Activated gamma-delta T cell treated with Interleukin-2 at 50 U/mL for 16 hours (primary cell): ENCODE results near the gene CRADD.
A peak's percentile ranks its signal among the peaks of the same experiment; 100 is the strongest.
"Not testable (repeated sequence)": the region's sequence is repeated elsewhere in the genome, so short reads cannot be mapped to it uniquely, and the experiment has no call there.

Experiments used
- DNase-seq: peaks from one replicate; pipeline ENCODE4 v3.0.0-alpha.2; 2020

CRADD gene

DNA sequence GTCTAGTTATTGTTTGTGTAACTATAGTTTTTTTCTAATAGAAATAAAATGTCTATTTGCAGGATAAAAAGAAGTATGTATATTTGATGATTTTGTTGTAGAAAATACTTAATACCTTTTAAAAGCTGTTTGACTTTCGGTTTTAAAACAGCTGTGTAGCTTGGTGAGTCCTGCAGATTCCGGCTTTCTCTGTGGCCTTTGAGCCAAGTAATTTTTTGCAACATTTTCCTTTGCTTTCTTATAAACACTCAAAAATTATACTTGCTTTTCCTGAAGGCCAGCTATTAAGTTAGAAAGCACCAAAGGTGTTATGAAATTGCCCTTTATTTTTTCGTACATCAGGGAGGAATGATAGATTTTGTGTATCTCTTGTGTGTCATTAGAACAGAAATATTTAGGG lies 63.6 kb downstream of the CRADD start:
- no peak for DNase-seq

DNA sequence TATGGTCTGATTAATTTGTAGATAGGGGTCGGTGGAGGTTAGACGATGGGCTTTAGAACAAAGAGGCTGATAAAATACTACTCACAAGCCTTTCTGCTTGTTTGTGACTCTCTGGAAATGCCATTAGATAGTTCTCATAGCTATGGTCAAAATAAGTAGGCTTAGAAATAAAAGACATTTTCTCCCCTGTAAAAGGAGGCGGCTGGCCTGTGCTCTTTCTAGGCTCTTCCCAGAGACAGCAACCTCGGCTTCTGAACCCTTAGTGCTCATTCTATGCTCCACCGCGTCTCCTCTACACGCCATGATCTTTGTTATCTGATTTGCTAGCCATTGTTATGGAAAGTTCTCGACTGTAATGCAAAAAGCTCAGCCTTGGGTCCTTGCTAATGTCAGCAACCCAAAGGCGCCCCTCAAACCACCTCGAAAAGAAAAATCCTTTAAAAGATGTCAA lies 64.5 kb downstream of the CRADD start:
- no peak for DNase-seq

DNA sequence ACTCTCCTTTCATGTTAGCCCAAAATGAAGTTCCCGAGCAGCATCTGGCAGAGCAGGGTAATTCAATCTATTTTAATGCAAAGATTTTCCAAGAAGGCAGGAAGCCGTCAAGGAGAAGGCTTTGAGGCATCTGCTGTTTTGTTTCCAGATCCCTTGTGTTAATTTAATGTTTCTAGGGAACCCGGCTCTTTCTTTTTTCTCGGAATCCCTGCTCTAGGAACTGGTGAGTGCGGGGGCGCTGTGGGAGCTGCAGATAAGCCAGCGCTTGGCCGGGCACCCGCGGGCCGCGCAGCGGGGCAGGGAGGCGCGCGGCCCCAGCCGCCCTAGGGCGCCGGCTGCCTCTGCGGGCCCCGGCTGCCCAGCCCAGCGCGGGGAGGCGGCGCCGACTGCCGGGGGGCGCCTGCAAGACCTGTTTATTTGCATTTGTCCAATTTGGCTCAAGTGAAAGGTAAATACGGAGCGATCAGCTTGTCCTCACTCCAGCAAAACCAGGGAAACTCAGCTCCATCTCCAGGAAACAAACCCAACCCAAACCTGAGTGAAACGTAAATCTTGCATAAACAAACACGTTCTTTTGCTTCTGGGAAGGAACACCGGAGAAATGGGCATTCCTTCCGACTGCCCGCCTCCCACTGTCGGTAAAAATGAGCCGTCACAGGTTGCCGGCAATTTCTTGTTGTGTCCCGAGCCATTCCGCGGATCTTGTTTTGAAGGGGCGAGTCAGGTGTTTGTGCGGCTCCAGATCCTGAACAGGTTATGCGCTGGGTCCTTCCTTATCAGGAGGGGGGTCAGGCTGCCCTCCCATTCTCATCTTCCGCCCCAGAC lies 65.1 kb downstream of the CRADD start:
- DNase-seq: peak; percentile 17

DNA sequence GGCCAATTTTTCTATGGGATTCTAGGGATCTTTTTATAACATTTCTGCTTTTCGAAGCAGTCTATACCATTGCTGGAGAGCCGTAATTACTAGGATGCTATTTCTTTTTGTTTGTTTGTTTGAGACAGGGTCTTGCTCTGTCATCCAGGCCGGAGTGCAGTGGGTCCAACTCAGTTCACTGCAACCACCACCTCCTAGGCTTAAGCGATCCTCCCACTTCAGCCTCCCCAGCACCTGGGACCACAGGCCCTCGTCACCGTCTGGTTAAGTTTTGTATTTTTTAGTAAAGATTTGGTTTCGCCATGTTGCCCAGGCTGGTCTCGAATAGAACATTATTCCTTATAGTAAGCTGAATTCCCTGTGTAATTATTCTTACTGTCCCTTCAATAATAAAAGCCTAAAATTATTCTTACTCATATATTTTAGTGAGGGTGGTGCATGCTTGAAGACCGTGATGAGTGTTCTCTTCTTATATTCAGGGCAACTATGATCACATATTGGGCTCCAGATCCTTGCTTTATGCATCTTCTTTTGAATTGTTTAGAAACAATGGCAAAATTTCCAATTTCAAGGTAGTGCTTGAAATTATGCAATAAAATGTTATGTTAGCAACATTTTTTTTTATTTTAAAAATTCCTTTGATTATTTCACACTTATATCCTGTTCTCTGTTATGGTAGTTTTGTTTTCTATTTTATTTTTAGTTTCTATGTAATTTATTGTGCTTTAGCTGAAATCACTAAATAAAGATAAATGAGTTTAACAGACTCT lies 66.2 kb downstream of the CRADD start:
- no peak for DNase-seq

DNA sequence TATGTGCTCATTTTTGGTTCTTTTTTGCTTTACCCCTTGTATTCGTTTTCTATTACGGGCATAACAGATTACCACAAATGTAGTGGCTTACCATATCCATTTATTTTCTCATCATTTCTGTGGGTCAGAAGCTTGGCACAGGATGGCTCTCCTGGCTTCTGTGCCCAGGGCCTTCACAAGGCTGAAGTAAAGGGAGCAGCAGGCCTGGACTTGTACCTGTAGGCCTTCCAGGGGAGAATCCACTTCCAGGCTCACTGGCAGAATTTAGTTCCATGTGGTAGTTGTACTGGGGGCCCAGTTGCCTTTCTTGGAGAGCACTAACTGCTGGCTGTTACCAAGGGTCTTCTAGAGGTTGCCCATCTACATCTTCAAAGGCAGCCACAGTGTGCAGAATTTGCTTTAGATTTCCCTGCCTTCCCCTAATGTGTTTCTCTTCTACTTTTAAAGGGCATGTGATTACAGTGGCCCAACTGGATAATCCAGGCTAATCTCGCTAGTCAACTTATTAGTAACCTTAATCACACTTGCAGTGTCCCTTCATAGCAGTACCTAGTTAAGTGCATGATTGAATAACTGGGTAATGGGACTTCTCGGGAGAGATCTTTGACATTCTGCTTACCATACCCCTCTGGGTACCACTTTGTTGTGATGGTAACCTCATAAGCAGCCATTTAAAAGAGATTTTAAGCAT lies 67.0 kb downstream of the CRADD start:
- no peak for DNase-seq

DNA sequence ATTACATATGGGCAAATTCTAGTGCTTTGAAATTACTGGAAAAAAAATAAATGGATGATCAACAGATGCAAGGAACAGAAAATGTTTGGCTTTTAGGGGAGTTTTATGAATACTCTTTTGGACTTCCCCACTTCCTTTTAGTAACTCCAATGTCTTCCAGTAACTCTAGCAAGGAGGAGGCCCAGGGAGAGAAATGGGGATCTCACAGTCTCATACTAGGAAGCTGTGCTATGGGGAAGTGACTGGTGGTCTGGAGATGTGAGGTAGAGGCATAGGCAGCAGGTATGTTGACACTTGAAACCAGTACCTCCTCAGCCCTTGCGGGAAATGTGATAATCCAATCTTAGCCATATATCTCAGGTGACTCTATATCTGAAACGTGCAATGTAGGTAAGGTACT lies 68.1 kb downstream of the CRADD start:
- no peak for DNase-seq

DNA sequence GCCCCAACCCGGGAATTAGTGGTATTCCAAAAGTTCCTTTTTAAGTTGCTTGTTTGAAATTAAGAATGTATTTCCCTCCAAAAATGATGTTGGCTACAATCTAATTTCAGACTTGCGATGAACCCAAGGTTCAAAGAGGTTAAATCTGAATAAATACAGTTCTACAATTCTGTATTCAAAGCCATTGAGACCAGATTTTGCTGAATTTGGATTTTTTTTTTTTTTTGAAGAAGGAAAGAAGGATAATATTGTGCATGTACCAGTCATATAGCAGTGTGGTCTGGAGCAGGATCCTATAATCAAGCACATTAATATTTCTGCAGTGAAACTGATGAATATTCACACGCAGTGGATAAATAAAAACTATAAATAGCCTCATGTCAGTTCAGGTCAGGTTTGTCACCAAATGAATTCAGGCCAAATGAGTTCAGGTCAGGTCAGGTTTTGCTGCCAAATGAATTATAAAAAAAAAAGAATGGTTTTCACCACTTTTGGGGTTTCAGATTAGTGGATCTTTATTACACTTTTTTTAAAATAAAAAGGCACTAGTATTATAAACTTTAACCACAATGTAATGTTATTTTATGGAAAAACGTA lies 69.5 kb downstream of the CRADD start:
- DNase-seq: no peak

DNA sequence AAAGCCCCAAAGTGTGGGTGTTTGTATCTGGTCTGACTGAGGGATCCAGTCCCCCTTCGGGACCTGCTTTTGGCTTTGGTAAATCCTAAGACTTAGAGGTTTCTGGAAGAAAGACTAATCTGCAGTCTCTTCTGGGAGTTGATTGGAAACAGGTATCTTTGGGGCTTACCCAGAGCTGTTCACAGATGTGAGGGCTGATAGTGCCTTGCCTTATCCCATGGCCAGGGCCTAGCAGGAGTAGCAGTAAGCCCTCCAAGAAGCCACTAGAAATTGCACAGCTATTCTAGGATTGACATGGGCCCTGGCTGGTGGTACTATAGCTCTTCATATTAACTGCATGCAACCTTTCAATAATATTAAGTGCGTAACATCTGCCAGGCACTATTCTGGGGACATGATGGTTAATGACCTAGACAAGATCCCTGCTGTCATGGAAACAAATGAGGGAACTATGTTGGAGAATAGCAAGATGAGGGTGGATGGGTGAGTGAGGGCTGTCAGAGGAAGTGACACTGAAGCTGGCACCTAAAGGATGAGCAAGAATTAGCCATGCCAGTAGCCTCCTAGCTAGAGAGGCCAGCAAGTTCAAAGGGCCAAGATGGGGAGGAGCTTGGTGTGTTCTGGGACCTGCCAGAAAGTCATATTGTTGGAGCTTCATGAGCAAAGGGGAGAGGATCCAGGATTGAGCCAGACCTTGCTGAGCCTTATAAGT lies 71.7 kb downstream of the CRADD start:
- no peak for DNase-seq

DNA sequence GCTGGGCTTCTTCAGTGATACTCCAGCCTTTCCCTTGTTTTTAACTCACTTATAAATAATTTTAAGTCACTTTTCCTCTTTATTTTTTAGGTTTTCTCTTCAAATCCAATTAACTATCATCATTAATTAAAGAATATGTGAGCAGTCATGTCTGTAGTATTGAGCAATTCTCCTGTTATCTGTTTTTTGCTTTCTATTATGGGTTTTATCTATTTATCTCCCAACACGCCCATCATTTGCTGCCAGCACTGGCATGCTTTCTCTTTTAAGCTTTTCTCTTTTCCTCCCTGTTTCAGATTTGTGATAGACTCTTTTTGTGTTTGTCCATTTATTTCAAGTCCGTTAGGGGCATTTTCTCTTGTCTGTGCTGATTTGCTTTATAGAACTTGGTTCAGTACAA lies 72.3 kb downstream of the CRADD start:
- DNase-seq: no peak

DNA sequence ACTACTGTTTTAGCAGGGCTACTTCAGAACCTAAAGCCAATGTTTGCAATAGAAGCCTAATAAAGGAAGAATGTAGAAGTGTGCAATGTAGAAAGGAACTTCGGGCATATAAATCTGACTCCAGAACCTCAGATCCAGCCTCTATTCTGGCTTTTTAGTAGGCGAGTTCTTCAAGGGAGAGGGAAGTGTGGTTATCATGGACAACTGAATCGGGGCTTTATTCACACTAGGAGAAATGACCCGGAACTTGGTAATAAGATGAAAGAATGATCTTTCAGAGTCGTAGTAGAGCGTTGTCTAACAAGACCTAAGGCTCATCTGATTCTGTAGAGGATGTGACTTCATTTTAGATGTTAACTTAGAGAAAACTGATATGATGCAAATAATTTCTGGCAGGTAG lies 72.9 kb downstream of the CRADD start:
- DNase-seq: no peak

DNA sequence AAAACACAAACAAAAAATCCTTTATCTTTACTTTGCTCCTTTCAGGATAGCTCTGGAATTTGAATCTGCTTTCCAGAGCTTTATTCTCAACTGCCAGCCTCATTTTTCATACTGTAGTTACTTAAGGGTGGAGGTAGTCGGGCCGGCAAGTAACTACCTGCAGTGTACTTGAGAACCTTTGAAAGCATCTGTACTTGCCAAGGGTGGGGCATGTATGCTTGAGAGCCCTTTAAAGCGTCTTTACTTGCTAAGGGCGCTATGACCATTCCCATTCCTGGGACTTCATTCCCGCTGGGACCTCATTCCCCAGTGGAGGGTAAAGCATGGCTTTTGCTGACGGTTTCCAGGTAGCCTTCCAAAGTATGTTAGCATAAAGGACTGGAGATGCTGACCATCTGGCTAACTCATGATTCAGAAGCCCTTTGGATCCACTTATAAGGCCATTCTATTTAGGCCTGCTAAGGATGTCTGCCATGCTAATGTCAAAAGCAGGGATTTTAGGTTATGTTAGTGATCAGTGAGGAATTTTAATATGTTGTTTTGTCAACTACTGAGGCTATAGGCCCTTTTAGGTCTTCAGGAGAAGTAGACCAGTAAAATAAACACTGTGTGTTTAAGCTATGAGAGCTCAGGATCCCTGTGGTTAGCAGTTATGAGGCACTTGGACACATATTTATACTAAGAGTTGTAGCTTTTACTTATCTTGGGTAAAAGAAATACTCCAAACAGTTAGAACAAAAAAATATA lies 74.9 kb downstream of the CRADD start:
- no peak for DNase-seq

DNA sequence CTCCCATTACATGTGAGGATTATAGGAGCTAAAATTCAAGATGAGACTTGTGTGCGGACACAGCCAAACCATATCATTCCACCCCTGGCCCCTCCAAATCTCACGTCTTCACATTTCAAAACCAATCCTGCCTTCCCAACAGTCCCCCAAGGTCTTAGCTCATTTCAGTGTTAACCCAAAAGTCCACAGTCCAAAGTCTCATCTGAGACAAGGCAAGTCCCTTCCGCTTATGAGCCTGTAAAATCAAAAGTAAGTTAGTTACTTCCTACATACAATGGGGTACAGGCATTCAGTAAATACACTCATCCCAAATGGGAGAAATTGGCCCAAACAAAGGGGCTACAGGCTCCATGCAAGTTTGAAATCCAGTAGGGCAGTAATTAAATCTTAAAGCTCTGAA lies 76.1 kb downstream of the CRADD start:
- DNase-seq: no peak

DNA sequence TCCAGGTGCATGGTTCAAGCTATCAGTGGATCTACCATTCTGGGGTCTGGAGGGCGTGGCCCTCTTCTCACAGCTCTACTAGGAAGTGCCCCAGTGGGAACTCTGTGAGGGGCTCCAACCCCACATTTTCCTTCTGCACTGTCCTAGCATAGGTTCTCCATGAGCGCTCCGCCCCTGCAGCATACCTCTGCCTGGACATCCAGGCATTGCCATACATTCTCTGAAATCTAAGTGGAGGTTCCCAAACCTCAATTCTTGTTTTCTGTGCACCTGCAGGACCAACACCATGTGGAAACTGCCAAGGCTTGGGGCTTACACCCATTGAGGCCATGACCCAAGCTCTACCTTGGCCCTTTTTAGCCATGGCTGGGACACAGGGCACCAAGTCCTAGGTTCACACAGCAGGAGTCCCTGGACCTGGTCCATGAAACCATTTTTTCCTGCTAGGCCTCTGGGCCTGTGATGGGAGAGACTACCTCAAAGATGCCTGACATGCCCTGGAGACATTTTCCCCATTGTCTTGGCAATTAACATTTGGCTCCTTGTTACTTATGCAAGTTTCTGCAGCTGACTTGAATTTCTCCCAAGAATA lies 76.8 kb downstream of the CRADD start:
- DNase-seq: no peak

DNA sequence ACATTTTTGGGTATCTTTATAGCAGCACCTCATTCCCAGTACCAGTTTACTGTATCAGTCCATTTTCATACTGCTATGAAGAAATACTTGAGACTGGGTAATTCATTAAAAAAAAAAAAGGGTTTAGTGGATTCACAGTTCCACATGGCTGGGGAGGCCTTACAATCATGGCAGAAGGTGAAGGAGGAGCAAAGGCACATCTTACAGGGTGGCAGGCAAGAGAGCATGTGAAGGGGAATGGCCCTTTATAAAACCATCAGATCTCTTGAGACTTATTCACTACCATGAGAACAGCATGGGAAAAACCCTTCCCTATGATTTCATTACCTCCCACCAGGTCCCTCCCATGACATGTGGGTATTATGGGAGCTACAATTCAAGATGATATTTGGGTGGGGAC lies 77.7 kb downstream of the CRADD start:
- DNase-seq: not testable (repeated sequence)

DNA sequence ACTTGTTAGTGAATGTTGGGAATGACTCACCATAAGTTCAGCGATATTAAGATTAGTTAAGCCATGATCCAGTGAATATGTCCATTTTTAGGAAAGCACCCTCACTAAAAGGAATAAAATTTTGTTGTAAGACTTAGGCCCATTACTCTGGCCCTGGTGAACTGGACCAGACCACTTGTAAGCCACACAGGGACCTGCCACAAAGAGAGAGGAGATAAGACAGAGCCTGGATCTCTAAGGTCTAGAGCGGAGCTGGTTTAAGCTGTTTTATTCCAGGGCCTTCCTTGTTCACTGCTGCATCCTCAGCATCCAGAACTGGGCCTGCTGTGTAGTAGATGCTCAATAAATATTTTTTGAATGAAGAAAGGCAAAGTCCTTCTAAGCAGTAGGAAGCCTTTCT lies 79.1 kb downstream of the CRADD start:
- no peak for DNase-seq

DNA sequence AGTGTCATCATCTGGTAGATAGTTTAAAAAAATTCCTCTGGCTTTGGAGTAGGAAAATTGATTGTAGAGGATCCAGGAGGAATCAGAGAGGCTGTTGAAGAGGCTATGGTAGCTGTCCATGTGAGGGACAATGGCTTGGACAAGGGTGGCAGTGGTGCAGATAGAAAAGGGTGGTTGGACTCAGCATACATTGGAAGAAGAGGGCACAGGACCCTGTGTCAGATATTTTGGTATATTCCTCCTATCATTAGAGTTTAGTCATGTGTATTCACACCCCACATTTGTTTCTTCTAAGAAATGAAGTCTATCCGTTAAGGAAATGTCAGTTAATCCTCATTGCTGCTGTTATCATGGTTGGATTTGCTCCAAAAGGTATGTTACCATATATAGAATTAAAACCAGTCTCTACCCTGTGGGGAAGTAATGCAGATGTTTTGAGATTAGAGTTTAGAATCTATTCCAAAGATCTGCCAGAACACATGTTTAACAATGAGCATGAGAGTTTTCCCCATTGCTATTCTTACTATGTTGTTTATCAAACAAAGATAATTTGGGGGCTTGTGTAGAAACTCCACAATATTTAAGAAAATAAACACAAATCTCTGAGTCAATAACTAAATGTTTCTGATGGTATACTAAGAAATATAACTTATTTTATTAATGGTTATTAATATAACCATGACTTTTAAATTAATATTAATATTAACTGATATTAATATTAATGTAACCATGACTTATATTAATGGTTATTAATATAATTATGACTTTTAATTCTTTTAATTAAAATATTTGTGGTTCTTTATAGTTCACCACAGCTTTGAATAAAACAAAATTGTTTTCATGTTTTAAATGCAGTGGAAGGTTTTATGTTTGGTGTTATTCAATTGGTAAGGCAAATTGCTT lies 80.9 kb downstream of the CRADD start:
- DNase-seq: no peak

DNA sequence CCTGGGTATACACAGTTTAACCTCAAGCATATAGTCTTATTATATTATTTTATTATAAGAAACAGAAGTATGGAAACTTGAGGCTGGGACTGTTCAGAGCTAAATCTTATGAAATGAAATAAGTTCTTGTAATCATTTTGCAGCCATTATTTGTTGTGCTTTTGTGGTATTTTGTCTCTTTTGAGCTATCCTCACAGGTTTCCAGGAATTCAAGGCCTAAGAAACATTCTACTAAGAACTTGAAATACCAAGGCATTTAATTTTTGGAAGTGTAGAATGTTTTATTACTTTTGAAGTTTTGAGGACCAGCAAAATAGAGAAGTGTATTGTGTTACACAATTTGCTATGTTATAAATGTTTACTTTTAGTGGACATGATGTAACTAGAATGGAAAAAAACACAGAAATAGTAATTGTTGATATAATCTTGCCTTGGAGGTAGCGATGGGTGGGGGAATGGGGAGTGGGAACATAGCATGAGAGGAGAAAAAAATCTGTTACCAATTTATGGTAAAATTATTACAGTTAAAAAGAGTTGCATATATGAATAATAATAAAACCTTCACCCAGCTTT lies 81.7 kb downstream of the CRADD start:
- DNase-seq: no peak

DNA sequence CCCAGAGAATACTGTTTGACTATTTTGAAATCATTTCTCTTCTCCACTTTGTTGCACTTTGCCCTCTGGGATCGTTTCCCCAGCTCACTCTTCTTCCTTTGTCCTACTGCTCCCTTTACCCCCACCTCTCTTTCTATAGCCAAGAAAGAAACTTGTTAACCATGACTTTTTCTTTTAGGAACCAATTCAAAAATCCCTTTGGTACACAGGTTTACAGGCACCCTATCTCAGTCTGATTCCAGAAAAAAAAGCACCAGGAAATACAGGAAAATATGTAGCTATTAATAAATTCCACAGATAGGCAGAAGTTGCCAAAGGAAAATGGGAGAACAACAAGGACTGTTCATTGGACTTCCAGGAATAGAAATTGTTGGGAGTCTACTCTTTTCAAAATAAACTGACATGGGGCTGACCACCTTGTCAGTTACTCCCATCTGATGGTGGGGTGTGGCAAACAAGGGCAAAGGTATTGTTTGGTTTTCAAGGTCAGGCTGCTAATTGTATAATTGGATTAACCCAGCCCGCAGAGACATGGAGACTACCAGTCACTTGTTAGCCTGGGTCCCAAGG lies 82.4 kb downstream of the CRADD start:
- DNase-seq: no peak

DNA sequence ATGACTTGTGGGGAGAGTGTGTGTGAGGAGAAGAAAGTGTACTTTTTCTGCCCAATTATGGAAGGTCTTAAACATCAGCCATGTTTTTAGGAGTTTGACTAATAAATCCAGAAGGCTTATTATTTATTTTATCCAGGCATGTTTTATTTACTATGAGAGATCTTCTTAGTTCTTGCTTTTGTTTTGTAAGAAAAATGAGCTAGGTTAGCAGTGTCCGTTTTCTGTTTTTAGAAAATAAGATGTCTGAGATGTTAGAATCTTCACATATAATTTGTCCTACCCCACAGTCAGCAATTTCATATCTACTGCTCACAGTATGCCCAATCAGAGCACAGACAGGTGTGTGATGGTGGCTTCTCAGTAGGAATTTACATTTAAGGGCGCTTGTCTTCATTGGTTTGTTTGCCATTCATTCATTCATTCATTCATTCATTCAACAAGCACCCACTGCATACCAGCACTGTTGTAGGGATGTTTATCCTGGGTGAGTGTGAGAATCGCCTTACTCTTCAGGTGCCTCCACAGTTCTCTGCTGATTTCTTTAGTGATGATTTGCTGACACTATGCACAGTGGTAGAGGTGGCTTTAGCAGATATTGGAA lies 83.2 kb downstream of the CRADD start:
- no peak for DNase-seq
